ENCODE results near the gene PDZD2.
"Not testable (repeated sequence)": the region's sequence is repeated elsewhere in the genome, so short reads cannot be mapped to it uniquely, and the experiment has no call there.

DNA sequence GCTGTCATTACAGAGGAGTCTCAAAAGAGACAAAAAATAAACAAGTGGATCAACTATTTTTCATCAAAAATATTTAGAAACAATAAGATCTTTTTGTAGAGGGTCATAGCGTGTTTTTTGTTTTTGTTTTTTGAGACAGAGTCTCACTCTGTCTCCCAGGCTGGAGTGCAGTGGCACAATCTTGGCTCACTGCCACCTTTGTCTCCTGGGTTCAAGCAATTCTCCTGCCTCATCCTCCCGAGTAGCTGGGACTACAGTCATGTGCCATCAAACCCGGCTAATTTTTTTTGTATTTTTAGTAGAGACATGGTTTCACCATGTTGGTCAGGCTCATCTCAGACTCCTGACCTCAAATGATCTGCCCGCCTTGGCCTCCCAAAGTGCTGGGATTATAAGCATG is 36.6 kb upstream of the PDZD2 start:
- TF ChIP-seq CTCF (IDR thresholded peaks at IDR 0.05; ENCODE audit: borderline replicate concordance, extremely low read depth, low read length, poor library complexity, severe bottlenecking); EZH2 (IDR thresholded peaks at IDR 0.05; ENCODE audit: borderline replicate concordance, low read depth, low read length, severe bottlenecking): not testable (repeated sequence)
